Esophagus squamous epithelium (tissue), 5 donors: ENCODE data around the gene SETDB2. TPM values are rescaled to one million over a fixed set of nuclear protein-coding genes. Genes with fewer than 3 reads are reported as not detected.

Experiments
- DNase-seq: peaks from one replicate; lab custom pipeline; 2025; lab: John Stamatoyannopoulos, UW
- H3K27ac ChIP-seq, 4 donors: fragments of 200-600 bp; sonication (generic); one replicate each; pipeline ENCODE4 v1.5.1; 2016 to 2019; ENCODE audit warnings: mild to moderate bottlenecking in 1 of 4
- H3K27me3 ChIP-seq, 4 donors: fragments of 200-600 bp; sonication (generic); 1 replicate in 3 of 4; 2 replicates in 1 of 4; pipeline versions ENCODE4 v1.5.1 to v1.6.0; 2017 to 2021; ENCODE audit warnings: antibody characterized with exemption in 1 of 4
- H3K36me3 ChIP-seq, 3 donors: fragments of 200-600 bp; sonication (generic); one replicate each; pipeline ENCODE4 v1.5.1; 2016 to 2019
- H3K4me1 ChIP-seq, 3 donors: fragments of 200-600 bp; sonication (generic); one replicate each; pipeline ENCODE4 v1.5.1; 2017 to 2019
- H3K4me3 ChIP-seq, 4 donors: fragments of 200-600 bp; sonication (generic); 1 replicate in 3 of 4; 2 replicates in 1 of 4; pipeline ENCODE4 v1.5.1; 2016 to 2019; ENCODE audit warnings: mild to moderate bottlenecking in 2 of 4, moderate library complexity in 1 of 4
- H3K9me3 ChIP-seq, 3 donors: fragments of 200-600 bp; sonication (generic); one replicate each; pipeline ENCODE4 v1.5.1; 2016 to 2019
- POLR2A ChIP-seq, 4 donors: fragments of 450-650 bp; IDR thresholded peaks; one replicate each; pipeline ENCODE4 v1.6.1; 2017; ENCODE audit warnings: antibody characterized with exemption in 4 of 4, mild to moderate bottlenecking in 4 of 4, moderate library complexity in 3 of 4
- WGBS, 2 donors: methylation state at CpG; one replicate each; pipeline ENCODE4 v1.1.5; 2018; 5-methylcytosine and 5-hydroxymethylcytosine counted together
- intact Hi-C: fragments of 100-400 bp; cut with DNase I; formaldehyde crosslinking; loops from one replicate; pipeline ENCODE4 v1.15.0; 2022
- total RNA-seq, 4 donors: library from RNA; depleted of rRNA; stranded (reverse); fragments of >200 nt; gene quantifications; one replicate each; pipeline ENCODE4 v1.1.0, GENCODE V29; 2016
- TF ChIP-seq, protein P1 (sequence below), 6 experiments: fragments of 450-650 bp in 4 of 6; fragments of 200-600 bp in 2 of 6; sonication (generic) in 2 of 6; IDR thresholded peaks; one replicate each; pipeline ENCODE4 v1.5.1; 2016 to 2019; ENCODE audit warnings: antibody characterized with exemption in 6 of 6, mild to moderate bottlenecking in 4 of 6, moderate library complexity in 4 of 6
- donor health status: DM: yes; HTN: yes; CAD: no.

Gene SETDB2
- total RNA-seq, 4 donors from 2014 or later = 2.3 to 9.0 (median 4.8) TPM

DNA sequence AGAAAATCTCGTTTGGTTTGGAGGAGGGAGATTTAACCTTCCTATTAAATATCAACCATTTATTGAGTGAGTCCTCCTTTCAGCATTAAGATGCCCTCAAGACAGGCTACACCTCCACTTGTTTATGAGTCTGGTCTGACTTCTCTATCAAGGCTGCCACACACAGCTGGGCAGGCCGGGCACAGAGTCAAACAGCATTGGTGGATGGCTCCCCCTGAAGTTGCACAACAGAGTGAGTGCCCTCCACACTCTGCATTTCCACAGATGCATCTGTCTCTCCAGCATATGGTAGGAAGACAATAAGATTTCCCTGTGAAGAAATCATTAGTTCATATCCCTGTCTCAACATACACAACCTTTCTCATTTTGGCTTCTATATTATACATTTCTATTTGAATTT is 83.0 kb downstream of the SETDB2 start:
- 57 to 67% methylated on average over 2 of the region's 2 CpGs for WGBS, 2 donors
- Histone ChIP-seq H3K9me3 (no peaks in the 10 kb centered on the region), H3K36me3 (peaks cover 0 to 69% (median 0%) of the 10 kb centered on the region in 3 donors), H3K27ac (no peak overlapping the region), H3K4me1 (no peaks in the 10 kb centered on the region), H3K4me3 (no peak overlapping the region), H3K27me3 (no peaks in the 10 kb centered on the region)
- intact Hi-C loops = no loop called here
- TF ChIP-seq POLR2A (IDR thresholded peaks at IDR 0.05) = no peak
- TF ChIP-seq, protein P1, sequence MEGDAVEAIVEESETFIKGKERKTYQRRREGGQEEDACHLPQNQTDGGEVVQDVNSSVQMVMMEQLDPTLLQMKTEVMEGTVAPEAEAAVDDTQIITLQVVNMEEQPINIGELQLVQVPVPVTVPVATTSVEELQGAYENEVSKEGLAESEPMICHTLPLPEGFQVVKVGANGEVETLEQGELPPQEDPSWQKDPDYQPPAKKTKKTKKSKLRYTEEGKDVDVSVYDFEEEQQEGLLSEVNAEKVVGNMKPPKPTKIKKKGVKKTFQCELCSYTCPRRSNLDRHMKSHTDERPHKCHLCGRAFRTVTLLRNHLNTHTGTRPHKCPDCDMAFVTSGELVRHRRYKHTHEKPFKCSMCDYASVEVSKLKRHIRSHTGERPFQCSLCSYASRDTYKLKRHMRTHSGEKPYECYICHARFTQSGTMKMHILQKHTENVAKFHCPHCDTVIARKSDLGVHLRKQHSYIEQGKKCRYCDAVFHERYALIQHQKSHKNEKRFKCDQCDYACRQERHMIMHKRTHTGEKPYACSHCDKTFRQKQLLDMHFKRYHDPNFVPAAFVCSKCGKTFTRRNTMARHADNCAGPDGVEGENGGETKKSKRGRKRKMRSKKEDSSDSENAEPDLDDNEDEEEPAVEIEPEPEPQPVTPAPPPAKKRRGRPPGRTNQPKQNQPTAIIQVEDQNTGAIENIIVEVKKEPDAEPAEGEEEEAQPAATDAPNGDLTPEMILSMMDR (IDR thresholded peaks at IDR 0.05) = no peak
- DNase-seq = no peak

DNA sequence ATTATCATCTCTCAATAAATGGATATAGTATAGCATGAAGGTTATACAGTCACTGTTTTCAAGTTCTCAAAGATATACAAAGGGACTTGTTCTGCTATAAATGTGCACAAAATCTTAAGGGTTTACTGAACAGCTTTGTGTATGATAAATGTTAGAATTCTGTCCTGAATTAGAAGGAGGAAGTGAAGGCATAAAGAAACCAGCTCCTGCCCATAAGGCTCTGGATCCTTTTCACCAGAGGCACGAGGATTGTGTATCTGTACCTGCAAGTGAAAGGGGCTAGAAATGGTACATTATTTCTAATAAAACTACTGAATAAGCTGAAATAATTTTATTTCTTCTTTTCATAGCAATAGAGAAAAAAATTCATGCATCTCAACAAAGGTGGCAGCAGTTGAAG is 84.1 kb downstream of the SETDB2 start:
- Histone ChIP-seq H3K9me3 (no peaks in the 10 kb centered on the region), H3K27me3 (no peaks in the 10 kb centered on the region), H3K27ac (no peak overlapping the region), H3K36me3 (peaks cover 0 to 59% (median 0%) of the 10 kb centered on the region in 3 donors), H3K4me1 (no peaks in the 10 kb centered on the region), H3K4me3 (no peak overlapping the region)
- DNase-seq = no peak
- intact Hi-C loops = no loop called here
- WGBS, 2 donors = 42 to 76% methylated on average over 1 of the region's 1 CpG
- TF ChIP-seq, protein P1 (IDR thresholded peaks at IDR 0.05) = no peak
- no peak for TF ChIP-seq POLR2A (IDR thresholded peaks at IDR 0.05)

DNA sequence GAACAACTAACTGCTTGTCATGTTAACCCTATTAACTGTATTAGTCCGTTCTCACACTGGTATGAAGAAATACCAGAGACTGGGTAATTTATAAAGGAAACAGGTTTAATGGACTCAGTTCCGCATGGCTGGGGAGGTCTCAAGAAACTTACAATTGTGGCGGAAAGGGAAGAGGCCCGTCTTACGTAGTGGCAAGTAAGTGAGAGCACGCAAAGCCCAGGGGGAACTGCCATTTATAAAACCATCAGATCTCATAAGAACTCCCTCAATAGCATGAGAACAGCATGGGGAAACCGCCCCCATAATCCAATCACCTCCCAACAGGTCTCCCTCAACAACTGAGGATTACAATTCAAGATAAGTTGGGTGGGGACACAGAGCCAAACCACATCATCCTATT is 86.4 kb downstream of the SETDB2 start:
- intact Hi-C loops = no loop called here
- no peak for DNase-seq
- no peak for TF ChIP-seq POLR2A (IDR thresholded peaks at IDR 0.05)
- TF ChIP-seq, protein P1 (IDR thresholded peaks at IDR 0.05) = no peak
- Histone ChIP-seq H3K27me3 (no peaks in the 10 kb centered on the region), H3K27ac (no peak overlapping the region), H3K9me3 (no peaks in the 10 kb centered on the region), H3K36me3 (peaks cover 0 to 48% (median 0%) of the 10 kb centered on the region in 3 donors), H3K4me1 (no peaks in the 10 kb centered on the region), H3K4me3 (no peak overlapping the region)
- WGBS, 2 donors = 76 to 90% methylated on average over 7 of the region's 7 CpGs

DNA sequence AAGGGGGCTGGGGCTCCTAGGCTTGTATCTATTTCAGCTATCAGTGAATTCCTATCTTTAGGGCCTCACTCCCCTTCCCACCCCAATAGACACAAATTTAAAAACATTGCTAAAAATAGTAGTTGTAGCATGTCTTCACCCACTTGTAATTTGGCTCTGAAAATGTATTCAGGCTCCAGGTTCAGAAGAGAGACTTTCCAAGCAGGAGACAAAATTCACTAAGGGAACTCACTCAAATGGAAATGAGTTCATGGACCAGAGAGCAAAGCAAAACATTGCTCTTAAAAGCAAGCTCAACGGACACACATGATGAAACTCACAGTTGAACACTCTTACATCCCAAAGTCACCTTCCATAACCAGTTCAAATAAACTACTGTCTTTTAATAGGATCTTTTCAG is 88.5 kb downstream of the SETDB2 start:
- no peaks in the 10 kb centered on the region for H3K27me3 ChIP-seq
- no peak overlapping the region for H3K27ac ChIP-seq
- no peaks in the 10 kb centered on the region for H3K4me1 ChIP-seq
- DNase-seq = no peak
- H3K36me3 ChIP-seq = peaks cover 0 to 32% (median 0%) of the 10 kb centered on the region in 3 donors
- H3K9me3 ChIP-seq = no peaks in the 10 kb centered on the region
- intact Hi-C loops = no loop called here
- no peak overlapping the region for H3K4me3 ChIP-seq
- TF ChIP-seq, protein P1 (IDR thresholded peaks at IDR 0.05) = no peak
- TF ChIP-seq POLR2A (IDR thresholded peaks at IDR 0.05) = no peak
- 65 to 85% methylated on average over 1 of the region's 1 CpG for WGBS, 2 donors

DNA sequence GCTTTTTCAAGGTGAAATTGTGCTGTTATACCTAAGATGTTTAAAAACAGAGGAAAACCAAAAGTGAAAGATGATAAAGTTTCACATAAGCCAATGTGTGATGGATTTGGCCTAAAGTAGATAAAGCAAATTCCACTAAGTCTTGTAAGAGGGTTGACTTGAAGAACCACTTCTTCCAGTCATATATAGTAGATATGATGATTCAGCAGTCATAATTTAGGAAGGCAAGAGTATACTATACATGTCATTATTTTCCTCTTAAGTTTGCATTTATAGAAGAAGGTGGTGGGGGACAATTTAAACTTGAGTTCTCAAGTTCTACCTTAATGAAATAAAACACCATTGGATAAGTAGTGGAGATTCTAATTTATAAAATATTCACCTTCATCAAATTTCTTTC is 88.9 kb downstream of the SETDB2 start:
- Histone ChIP-seq H3K36me3 (peaks cover 0 to 36% (median 0%) of the 10 kb centered on the region in 3 donors), H3K27me3 (no peaks in the 10 kb centered on the region), H3K4me3 (no peak overlapping the region), H3K4me1 (no peaks in the 10 kb centered on the region), H3K27ac (no peak overlapping the region), H3K9me3 (no peaks in the 10 kb centered on the region)
- TF ChIP-seq, protein P1 (IDR thresholded peaks at IDR 0.05) = no peak
- TF ChIP-seq POLR2A (IDR thresholded peaks at IDR 0.05) = no peak
- intact Hi-C loops = no loop called here
- DNase-seq = no peak
